HepG2 (cell line): ENCODE measurements around the gene WDR35. TPM values are rescaled to one million over a fixed set of nuclear protein-coding genes. Genes with fewer than 3 reads are reported as not detected.

ENCODE experiments used
- ARNT2 ChIP-seq: sonication (generic); formaldehyde crosslinking; IDR thresholded peaks from 2 replicates; pipeline ENCODE4 v1.8.0; 2022; ENCODE audit warnings: mild to moderate bottlenecking, low read depth, missing genetic modification reagents, moderate library complexity
- CHD4 ChIP-seq: fragments of 200-600 bp; sonication (generic); IDR thresholded peaks from 2 replicates; pipeline ENCODE4 v1.7.0; 2017; ENCODE audit warnings: mild to moderate bottlenecking, low read length, borderline replicate concordance
- ERF ChIP-seq: IDR thresholded peaks from 2 replicates; pipeline ENCODE4 v1.6.1; 2018; ENCODE audit warnings: missing biosample characterization, missing genetic modification reagents
- ESRRA ChIP-seq: sonication (generic); formaldehyde crosslinking; IDR thresholded peaks from 2 replicates; pipeline ENCODE4 v1.5.1; 2020; ENCODE audit warnings: mild to moderate bottlenecking, low read depth, missing genetic modification reagents
- FOSL2 ChIP-seq: sonication (generic); formaldehyde crosslinking; IDR thresholded peaks from 2 replicates; pipeline ENCODE4 v1.4.0; 2020; ENCODE audit warnings: missing genetic modification reagents
- HMGXB4 ChIP-seq, 2 experiments: sonication (generic) in 1 of 2; formaldehyde crosslinking in 1 of 2; IDR thresholded peaks; 2 replicates each; pipeline versions ENCODE4 v1.4.0 to v1.6.1; 2018 to 2020; ENCODE audit warnings: missing genetic modification reagents in 2 of 2, borderline replicate concordance in 1 of 2, low read depth in 1 of 2, mild to moderate bottlenecking in 1 of 2, missing biosample characterization in 1 of 2
- KAT8 ChIP-seq: IDR thresholded peaks from 2 replicates; pipeline ENCODE4 v1.6.1; 2016; ENCODE audit warnings: missing genetic modification reagents, missing compliant biosample characterization
- MED13 ChIP-seq: sonication (generic); formaldehyde crosslinking; IDR thresholded peaks from 2 replicates; pipeline ENCODE4 v1.5.0; 2020; ENCODE audit warnings: missing genetic modification reagents
- MXI1 ChIP-seq: IDR thresholded peaks from 3 replicates; pipeline ENCODE4 v1.6.1; 2012; ENCODE audit warnings: low read depth, low read length, inconsistent platforms, borderline replicate concordance
- MYC ChIP-seq: sonication (generic); formaldehyde crosslinking; IDR thresholded peaks from 2 replicates; pipeline ENCODE4 v1.9.0; 2021; ENCODE audit warnings: missing genetic modification reagents, borderline replicate concordance
- RARA ChIP-seq: IDR thresholded peaks from 2 replicates; pipeline ENCODE4 v1.6.1; 2016; ENCODE audit warnings: missing genetic modification reagents, missing compliant biosample characterization
- SMAD3 ChIP-seq: sonication (generic); formaldehyde crosslinking; IDR thresholded peaks from 2 replicates; pipeline ENCODE4 v1.4.0; 2020; ENCODE audit warnings: missing genetic modification reagents
- SOX6 ChIP-seq, 2 experiments: fragments of 450-650 bp in 1 of 2; sonication (generic) in 1 of 2; formaldehyde crosslinking in 1 of 2; IDR thresholded peaks; 2 replicates each; pipeline versions ENCODE4 v1.4.0 to v1.6.1; 2017 to 2020; ENCODE audit warnings: antibody characterized with exemption in 1 of 2, mild to moderate bottlenecking in 1 of 2, missing genetic modification reagents in 1 of 2
- ZBTB25 ChIP-seq: IDR thresholded peaks from 2 replicates; pipeline ENCODE4 v1.6.1; 2018; ENCODE audit warnings: missing genetic modification reagents
- ZNF136 ChIP-seq: sonication (generic); formaldehyde crosslinking; IDR thresholded peaks from 2 replicates; pipeline ENCODE4 v1.8.1; 2022; ENCODE audit warnings: low read depth, mild to moderate bottlenecking, moderate library complexity, missing genetic modification reagents
- ZNF292 ChIP-seq: sonication (generic); formaldehyde crosslinking; IDR thresholded peaks from 2 replicates; pipeline ENCODE4 v1.8.1; 2022; ENCODE audit warnings: mild to moderate bottlenecking, low read depth, missing genetic modification reagents, borderline replicate concordance
- ZNF496 ChIP-seq: sonication (generic); formaldehyde crosslinking; IDR thresholded peaks from 2 replicates; pipeline ENCODE4 v1.8.1; 2023; ENCODE audit warnings: mild to moderate bottlenecking, moderate library complexity, missing genetic modification reagents; ENCODE audit not compliant: insufficient replicate concordance
- ZNF562 ChIP-seq: sonication (generic); formaldehyde crosslinking; IDR thresholded peaks from 2 replicates; pipeline ENCODE4 v1.8.0; 2022; ENCODE audit warnings: missing genetic modification reagents, borderline replicate concordance
- ZNF564 ChIP-seq: sonication (generic); formaldehyde crosslinking; IDR thresholded peaks from 2 replicates; pipeline ENCODE4 v1.8.1; 2023; ENCODE audit warnings: mild to moderate bottlenecking, missing genetic modification reagents
- ZNF589 ChIP-seq: sonication (generic); formaldehyde crosslinking; conservative IDR thresholded peaks from 2 replicates; pipeline ENCODE4 v1.8.0; 2022; ENCODE audit warnings: mild to moderate bottlenecking, moderate library complexity, missing genetic modification reagents
- ZNF615 ChIP-seq: sonication (generic); formaldehyde crosslinking; IDR thresholded peaks from 2 replicates; pipeline ENCODE4 v1.5.0; 2020; ENCODE audit warnings: mild to moderate bottlenecking, missing genetic modification reagents, borderline replicate concordance
- ZNF770 ChIP-seq: sonication (generic); formaldehyde crosslinking; IDR thresholded peaks from 2 replicates; pipeline ENCODE4 v1.5.0; 2020; ENCODE audit warnings: mild to moderate bottlenecking, missing genetic modification reagents
- polyA plus RNA-seq, 8 experiments: library from polyadenylated mRNA; depleted of rRNA in 3 of 8; stranded (reverse) in 7 of 8; unstranded in 1 of 8; fragments of >200 nt; fragmentation: Illumina TruSeq in 4 of 8; extraction: Trizol in 4 of 8; gene quantifications; 2 replicates each; pipeline versions ENCODE4 v1.2.1 to v1.2.3, GENCODE V29; 2011 to 2016; ENCODE audit warnings: low read depth in 4 of 8, missing spikeins in 1 of 8, mixed read lengths in 1 of 8; ENCODE audit not compliant: insufficient read depth in 1 of 8
- total RNA-seq, 5 experiments: library from RNA; depleted of rRNA; stranded (reverse); fragments of >200 nt; fragmentation: Illumina TruSeq; extraction: Trizol; gene quantifications; 2 replicates each; pipeline ENCODE4 v1.2.3, GENCODE V29; 2016; ENCODE audit warnings: low read depth in 1 of 5

Gene WDR35
- total and polyA plus RNA-seq, 2 of the 13 experiments (the other 11 are each of a cell fraction or from before 2014, with no cell fraction given), result 11.1 to 19.6 TPM

GRCh38 chr2:20005067-20005627 lies 15.2 kb upstream of the WDR35 start (continued):
- peak; percentile 54; the same call in 1 of the 2 replicates for TF ChIP-seq ZNF292 (CRISPR knock-in tag)
- TF ChIP-seq ZNF136 (CRISPR knock-in tag), result 0 out of 2 replicates have a peak, but pooled peaks have one; percentile 60
- no peak for TF ChIP-seq ZNF562 (CRISPR knock-in tag)
- TF ChIP-seq MYC (CRISPR knock-in tag), result no peak
- TF ChIP-seq ESRRA, result 0 out of 2 replicates have a peak, but pooled peaks have one; percentile 49
- peak; percentile 43; the same call in 1 of the 2 replicates for TF ChIP-seq KAT8 (CRISPR knock-in tag)
- peak; percentile 15; the same call in 1 of the 2 replicates for TF ChIP-seq ARNT2 (CRISPR knock-in tag)
- no peak for TF ChIP-seq ZNF589 (CRISPR knock-in tag)
- TF ChIP-seq ZNF770 (CRISPR knock-in tag), result peak; percentile 58; the same call in 1 of the 2 replicates
- no peak for TF ChIP-seq ZNF496 (CRISPR knock-in tag)
- no peak for TF ChIP-seq SOX6 (IDR thresholded peaks at IDR 0.05)
- peak; percentile 71; the same call in 1 of the 2 replicates for TF ChIP-seq SOX6 (CRISPR knock-in tag; IDR thresholded peaks at IDR 0.05)
- no peak for TF ChIP-seq CHD4
- peak; percentile 91 for TF ChIP-seq ZNF615 (CRISPR knock-in tag)
- TF ChIP-seq FOSL2 (CRISPR knock-in tag), result peak; percentile 69
- no peak for TF ChIP-seq MED13 (CRISPR knock-in tag)
- peak; percentile 13; the same call in 1 of the 2 replicates for TF ChIP-seq ZNF564 (CRISPR knock-in tag)
- TF ChIP-seq ERF, result peak; percentile 59; the same call in 1 of the 2 replicates
- TF ChIP-seq ZBTB25, result peak; percentile 45; the same call in 1 of the 2 replicates
- peak; percentile 60; the same call in 1 of the 2 replicates for TF ChIP-seq SMAD3 (CRISPR knock-in tag)
- TF ChIP-seq MXI1, result no peak
- TF ChIP-seq RARA (CRISPR knock-in tag), result peak; percentile 54
- TF ChIP-seq HMGXB4 (CRISPR knock-in tag; IDR thresholded peaks at IDR 0.05; ENCODE audit: borderline replicate concordance in 1 of 2, low read depth in 1 of 2), result peak in 1 of 2 experiments; percentile 38; a peak in 1 of 4 replicates
